ENCODE results near the gene ZBTB1. TPM values are rescaled to one million over a fixed set of nuclear protein-coding genes. Genes with fewer than 3 reads are reported as not detected.
A peak's percentile ranks its signal among the peaks of the same experiment; 100 is the strongest.

The ZBTB1 gene
- total RNA-seq, 1 experiment from 2014 or later: 37.8 TPM

- Histone ChIP-seq H4K91ac (ENCODE audit: insufficient read length, low read depth, low read length) (no peak overlapping the region), H3K9me3 (ENCODE audit: control insufficient read depth, low read depth, low read length) (no peaks in the 10 kb centered on the region), H4K5ac (ENCODE audit: insufficient read length, low read depth, low read length) (no peak overlapping the region), H3K27me3 (ENCODE audit: insufficient read depth, low read length) (no peaks in the 10 kb centered on the region), H4K20me1 (ENCODE audit: control insufficient read depth, insufficient read depth, insufficient read length) (no peaks in the 10 kb centered on the region), H3K4me1 (ENCODE audit: insufficient read depth, low read length) (no peaks in the 10 kb centered on the region), H3K14ac (ENCODE audit: insufficient read depth, low read length) (no peak overlapping the region), H3K27ac (ENCODE audit: insufficient read length, low read depth, low read length) (no peak overlapping the region), H3K79me2 (ENCODE audit: insufficient read depth, low read length) (no peaks in the 10 kb centered on the region), H3K23me2 (ENCODE audit: insufficient read length, low read depth, low read length, poor library complexity, severe bottlenecking) (peaks cover 14% of the 10 kb centered on the region), H2AK5ac (ENCODE audit: insufficient read length, low read length) (no peak overlapping the region), H2BK120ac (ENCODE audit: low read depth, low read length, poor library complexity, severe bottlenecking) (no peak overlapping the region), H3K56ac (ENCODE audit: insufficient read length, low read depth, low read length) (no peak overlapping the region), H3K4ac (ENCODE audit: low read depth, low read length) (no peak overlapping the region), H3K23ac (ENCODE audit: insufficient read length, low read depth, low read length) (no peak overlapping the region), H2BK20ac (ENCODE audit: low read depth, low read length, poor library complexity, severe bottlenecking) (no peak overlapping the region), H3K9ac (ENCODE audit: extremely low read depth, insufficient read length, low read length) (no peak overlapping the region), H3K18ac (ENCODE audit: insufficient read length, low read depth, low read length) (no peak overlapping the region), H3T11ph (ENCODE audit: low read length) (no peak overlapping the region), H4K8ac (replicated peaks; ENCODE audit: insufficient read length, low read depth, low read length) (no peak overlapping the region), H3K79me1 (ENCODE audit: insufficient read depth, low read depth, low read length, poor library complexity, severe bottlenecking) (no peaks in the 10 kb centered on the region), H2BK5ac (ENCODE audit: insufficient read length, low read length) (no peak overlapping the region), H2BK15ac (ENCODE audit: low read depth, low read length) (no peak overlapping the region), H3K4me2 (ENCODE audit: insufficient read depth, insufficient read length, low read length) (no peak overlapping the region), H2AFZ (ENCODE audit: low read length) (no peak overlapping the region), H2BK12ac (ENCODE audit: insufficient read length, low read depth, low read length) (no peak overlapping the region)
- H3K4me1 Mint-ChIP-seq: peaks cover 11 to 13% of the 10 kb centered on the region in 2 experiments
- H3K9me3 Mint-ChIP-seq: no peaks in the 10 kb centered on the region
- H3K27me3 Mint-ChIP-seq (ENCODE audit: low read depth): peaks cover 1% of the 10 kb centered on the region; the same call in 1 of the 2 replicates
- no CpG with 5 or more reads among the region's 3 CpGs for WGBS (ENCODE audit: extremely low coverage, insufficient read length, low lambda C conversion rate)
- TF ChIP-seq CTCF (conservative IDR thresholded peaks at IDR 0.05): no peak
- no peak overlapping the region for H3K4me3 Mint-ChIP-seq
- H3K36me3 Mint-ChIP-seq (ENCODE audit: insufficient read depth in 1 of 3, low read depth in 3 of 3): peaks cover 14 to 43% (median 18%) of the 10 kb centered on the region in 3 experiments; a peak in 6 of 7 replicates
- no peak for DNase-seq
- peak overlapping the region in 1 of 3 experiments; percentile 50; a peak in 1 of 7 replicates for H3K27ac Mint-ChIP-seq
These were observed 43.3 kb upstream of the ZBTB1 start for GRCh38 chr14:64461221-64461620.
